Gastroesophageal sphincter (tissue), 3 donors: ENCODE measurements around the gene TREML2.

ENCODE experiments used
- POLR2AphosphoS5 ChIP-seq: sonication (generic); formaldehyde crosslinking; IDR thresholded peaks from one replicate; pipeline ENCODE4 v1.6.1; 2017; ENCODE audit warnings: antibody characterized with exemption
- TF ChIP-seq, protein P1 (sequence below), 4 experiments: fragments of 200-600 bp in 2 of 4; fragments of 450-650 bp in 2 of 4; sonication (generic) in 1 of 4; IDR thresholded peaks; one replicate each; pipeline ENCODE4 v1.5.1; 2017 to 2019; ENCODE audit warnings: antibody characterized with exemption in 4 of 4, mild to moderate bottlenecking in 2 of 4, moderate library complexity in 2 of 4

DNA sequence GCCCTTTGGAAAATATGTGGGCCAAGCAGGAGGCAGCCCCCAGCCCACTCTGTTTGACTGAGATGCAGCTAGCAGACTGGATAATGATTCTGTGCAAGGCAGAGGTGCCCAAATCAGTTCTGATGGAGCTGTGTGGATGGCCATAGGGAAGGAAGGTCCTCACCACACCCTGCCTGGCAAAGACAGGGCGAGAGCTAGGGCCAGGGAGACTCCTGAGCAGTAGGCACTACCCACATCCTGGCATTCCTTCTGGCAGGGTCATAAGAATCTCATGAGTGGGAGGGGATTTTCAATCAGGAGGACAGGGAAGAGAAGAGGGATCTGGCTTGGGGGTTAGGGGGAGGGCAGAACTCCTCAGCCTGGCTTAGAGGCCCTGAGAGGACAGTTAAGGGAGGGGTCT lies 19.4 kb downstream of the TREML2 start:
- TF ChIP-seq, protein P1, sequence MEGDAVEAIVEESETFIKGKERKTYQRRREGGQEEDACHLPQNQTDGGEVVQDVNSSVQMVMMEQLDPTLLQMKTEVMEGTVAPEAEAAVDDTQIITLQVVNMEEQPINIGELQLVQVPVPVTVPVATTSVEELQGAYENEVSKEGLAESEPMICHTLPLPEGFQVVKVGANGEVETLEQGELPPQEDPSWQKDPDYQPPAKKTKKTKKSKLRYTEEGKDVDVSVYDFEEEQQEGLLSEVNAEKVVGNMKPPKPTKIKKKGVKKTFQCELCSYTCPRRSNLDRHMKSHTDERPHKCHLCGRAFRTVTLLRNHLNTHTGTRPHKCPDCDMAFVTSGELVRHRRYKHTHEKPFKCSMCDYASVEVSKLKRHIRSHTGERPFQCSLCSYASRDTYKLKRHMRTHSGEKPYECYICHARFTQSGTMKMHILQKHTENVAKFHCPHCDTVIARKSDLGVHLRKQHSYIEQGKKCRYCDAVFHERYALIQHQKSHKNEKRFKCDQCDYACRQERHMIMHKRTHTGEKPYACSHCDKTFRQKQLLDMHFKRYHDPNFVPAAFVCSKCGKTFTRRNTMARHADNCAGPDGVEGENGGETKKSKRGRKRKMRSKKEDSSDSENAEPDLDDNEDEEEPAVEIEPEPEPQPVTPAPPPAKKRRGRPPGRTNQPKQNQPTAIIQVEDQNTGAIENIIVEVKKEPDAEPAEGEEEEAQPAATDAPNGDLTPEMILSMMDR (IDR thresholded peaks at IDR 0.05) = no peak
- no peak for TF ChIP-seq POLR2AphosphoS5
